SH-SY5Y (cell line): Measurements from ENCODE around the gene LARGE2.

Source experiments
- GATA2 ChIP-seq: IDR thresholded peaks from 2 replicates; pipeline ENCODE4 v1.6.1; 2011; ENCODE audit warnings: mild to moderate bottlenecking, low read depth, low read length
- GATA3 ChIP-seq: IDR thresholded peaks from 2 replicates; pipeline ENCODE4 v1.6.1; 2011; ENCODE audit warnings: low read depth, mild to moderate bottlenecking, low read length, moderate library complexity

DNA sequence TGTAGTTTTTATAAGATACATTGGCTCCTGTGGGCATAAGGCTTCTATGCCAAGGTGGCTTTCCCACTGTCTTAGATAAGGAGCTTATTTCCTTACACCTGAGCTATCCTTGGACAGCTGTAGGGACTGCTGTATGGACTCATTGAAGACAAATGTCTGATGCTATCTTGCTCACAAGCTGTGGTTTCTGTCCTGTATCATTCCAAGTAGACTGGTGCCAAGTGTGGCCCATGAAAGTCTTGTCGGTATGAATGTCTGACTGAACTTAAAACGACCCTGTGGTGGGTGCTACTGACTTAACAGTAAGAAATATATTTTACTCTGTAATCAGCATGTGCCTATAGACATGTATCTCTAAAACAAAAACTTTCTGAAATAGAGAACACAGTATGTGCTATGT is 45.0 kb downstream of the LARGE2 start:
- no peak for TF ChIP-seq GATA2
- TF ChIP-seq GATA3: no peak
